Esophagus muscularis mucosa (tissue), 4 donors: Measurements from ENCODE around the gene PRSS8. TPM values are rescaled to one million over a fixed set of nuclear protein-coding genes. Genes with fewer than 3 reads are reported as not detected.
"Not testable (repeated sequence)": the region's sequence is repeated elsewhere in the genome, so short reads cannot be mapped to it uniquely, and the experiment has no call there.

ENCODE experiments used
- DNase-seq: peaks from one replicate; pipeline ENCODE4 v3.0.0-alpha.2; 2017; ENCODE audit errors: extremely low spot score
- H3K27ac ChIP-seq, 4 donors: fragments of 200-600 bp; sonication (generic); replicated peaks in 1 of 4; 1 replicate in 3 of 4; 2 replicates in 1 of 4; pipeline ENCODE4 v1.5.1; 2016 to 2019; ENCODE audit warnings: mild to moderate bottlenecking in 1 of 4
- H3K27me3 ChIP-seq, 4 donors: fragments of 200-600 bp; sonication (generic); one replicate each; pipeline versions ENCODE4 v1.5.1 to v1.6.0; 2016 to 2019
- H3K36me3 ChIP-seq, 4 donors: fragments of 200-600 bp; sonication (generic); one replicate each; pipeline ENCODE4 v1.5.1; 2016 to 2019
- H3K4me1 ChIP-seq, 4 donors: fragments of 200-600 bp; sonication (generic); one replicate each; pipeline ENCODE4 v1.5.1; 2016 to 2019
- H3K4me3 ChIP-seq, 4 donors: fragments of 200-600 bp; sonication (generic); 1 replicate in 2 of 4; 2 replicates in 2 of 4; pipeline ENCODE4 v1.5.1; 2016 to 2019; ENCODE audit warnings: mild to moderate bottlenecking in 4 of 4, moderate library complexity in 1 of 4
- H3K9me3 ChIP-seq, 4 donors: fragments of 200-600 bp; sonication (generic); 1 replicate in 3 of 4; 2 replicates in 1 of 4; pipeline ENCODE4 v1.5.1; 2016 to 2019
- EP300 ChIP-seq: sonication (generic); formaldehyde crosslinking; IDR thresholded peaks from one replicate; pipeline ENCODE4 v1.6.1; 2017; ENCODE audit warnings: antibody characterized with exemption
- POLR2A ChIP-seq: fragments of 450-650 bp; IDR thresholded peaks from one replicate; pipeline ENCODE4 v1.6.1; 2017; ENCODE audit warnings: antibody characterized with exemption, moderate library complexity, mild to moderate bottlenecking, low read depth
- POLR2AphosphoS5 ChIP-seq, 2 donors: sonication (generic); formaldehyde crosslinking; IDR thresholded peaks; one replicate each; pipeline ENCODE4 v1.6.1; 2017; ENCODE audit warnings: antibody characterized with exemption in 2 of 2
- WGBS: methylation state at CpG from one replicate; pipeline ENCODE4 v1.1.5; 2018; 5-methylcytosine and 5-hydroxymethylcytosine counted together
- intact Hi-C: fragments of 100-400 bp; cut with DNase I; formaldehyde crosslinking; loops from one replicate; pipeline ENCODE4 v1.15.1; 2023
- total RNA-seq, 4 donors: library from RNA; depleted of rRNA; stranded (reverse); fragments of >200 nt; gene quantifications; one replicate each; pipeline versions ENCODE4 v1.1.0 to v1.2.1, GENCODE V29; 2016
- TF ChIP-seq, protein P1 (sequence below), 3 experiments: fragments of 200-600 bp in 2 of 3; fragments of 450-650 bp in 1 of 3; sonication (generic) in 2 of 3; IDR thresholded peaks; one replicate each; pipeline ENCODE4 v1.5.1; 2017 to 2019; ENCODE audit warnings: antibody characterized with exemption in 3 of 3, mild to moderate bottlenecking in 2 of 3, moderate library complexity in 1 of 3

The PRSS8 gene
- total RNA-seq, 4 donors from 2014 or later = 0.34 TPM; not detected in 3

DNA sequence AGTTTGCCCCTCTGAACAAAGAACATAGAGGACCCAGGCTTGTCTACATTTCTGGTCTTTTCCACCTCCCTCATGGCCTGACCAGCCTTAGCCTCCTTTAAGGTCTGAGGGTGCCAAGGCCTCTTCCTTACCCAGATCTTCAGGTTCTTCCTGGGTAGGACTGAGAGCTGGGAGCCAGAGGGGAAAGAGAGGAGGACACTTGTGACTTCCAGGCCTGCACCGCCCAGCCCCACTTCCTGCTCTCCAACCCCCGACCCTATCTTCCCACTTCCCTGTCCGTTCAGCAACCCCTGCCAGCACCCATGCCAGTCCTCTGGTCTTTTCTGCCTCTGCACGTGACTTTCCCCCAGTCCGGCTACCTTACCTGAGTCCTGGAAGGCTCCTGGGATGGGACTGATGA, 13.8 kb upstream of the PRSS8 start:
- H3K27me3 ChIP-seq = peaks cover 0 to 45% (median 0%) of the 10 kb centered on the region in 4 donors
- peaks cover 0 to 6% (median 5%) of the 10 kb centered on the region in 4 donors for H3K4me1 ChIP-seq
- H3K9me3 ChIP-seq = no peaks in the 10 kb centered on the region
- intact Hi-C loops = no loop called here
- TF ChIP-seq, protein P1, sequence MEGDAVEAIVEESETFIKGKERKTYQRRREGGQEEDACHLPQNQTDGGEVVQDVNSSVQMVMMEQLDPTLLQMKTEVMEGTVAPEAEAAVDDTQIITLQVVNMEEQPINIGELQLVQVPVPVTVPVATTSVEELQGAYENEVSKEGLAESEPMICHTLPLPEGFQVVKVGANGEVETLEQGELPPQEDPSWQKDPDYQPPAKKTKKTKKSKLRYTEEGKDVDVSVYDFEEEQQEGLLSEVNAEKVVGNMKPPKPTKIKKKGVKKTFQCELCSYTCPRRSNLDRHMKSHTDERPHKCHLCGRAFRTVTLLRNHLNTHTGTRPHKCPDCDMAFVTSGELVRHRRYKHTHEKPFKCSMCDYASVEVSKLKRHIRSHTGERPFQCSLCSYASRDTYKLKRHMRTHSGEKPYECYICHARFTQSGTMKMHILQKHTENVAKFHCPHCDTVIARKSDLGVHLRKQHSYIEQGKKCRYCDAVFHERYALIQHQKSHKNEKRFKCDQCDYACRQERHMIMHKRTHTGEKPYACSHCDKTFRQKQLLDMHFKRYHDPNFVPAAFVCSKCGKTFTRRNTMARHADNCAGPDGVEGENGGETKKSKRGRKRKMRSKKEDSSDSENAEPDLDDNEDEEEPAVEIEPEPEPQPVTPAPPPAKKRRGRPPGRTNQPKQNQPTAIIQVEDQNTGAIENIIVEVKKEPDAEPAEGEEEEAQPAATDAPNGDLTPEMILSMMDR (IDR thresholded peaks at IDR 0.05) = no peak
- TF ChIP-seq POLR2A = no peak
- no peak for TF ChIP-seq EP300
- no peak for TF ChIP-seq POLR2AphosphoS5 (IDR thresholded peaks at IDR 0.05)
- no peak for DNase-seq
- no peaks in the 10 kb centered on the region for H3K36me3 ChIP-seq
- no peak overlapping the region for H3K4me3 ChIP-seq
- H3K27ac ChIP-seq = no peak overlapping the region
- 77% methylated on average over 5 of the region's 5 CpGs for WGBS

DNA sequence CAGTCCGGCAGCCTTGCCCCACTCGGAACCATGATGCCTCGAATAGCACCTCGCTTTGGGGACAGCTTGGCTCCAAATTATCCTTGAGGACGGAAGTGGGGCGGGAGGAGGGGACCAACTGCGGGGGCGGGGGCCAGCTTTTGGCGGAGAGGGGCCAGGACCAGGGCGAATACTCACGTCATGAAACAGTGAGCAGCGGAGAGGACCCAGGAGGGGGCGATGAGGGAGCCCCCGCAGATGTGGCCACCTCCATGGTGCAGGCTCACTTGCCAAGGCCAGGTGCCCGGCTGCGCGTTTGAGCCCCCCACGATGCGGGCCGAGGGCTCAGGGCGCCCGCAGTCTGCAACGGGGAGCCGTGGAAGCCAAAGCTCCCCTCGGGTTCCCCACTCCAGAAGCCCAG, 13.4 kb upstream of the PRSS8 start:
- Histone ChIP-seq H3K27ac (no peak overlapping the region), H3K4me1 (peaks cover 0 to 6% (median 5%) of the 10 kb centered on the region in 4 donors), H3K27me3 (peaks cover 0 to 45% (median 0%) of the 10 kb centered on the region in 4 donors), H3K4me3 (no peak overlapping the region), H3K9me3 (no peaks in the 10 kb centered on the region), H3K36me3 (no peaks in the 10 kb centered on the region)
- no peak for TF ChIP-seq POLR2A
- no peak for TF ChIP-seq POLR2AphosphoS5 (IDR thresholded peaks at IDR 0.05)
- TF ChIP-seq, protein P1 (IDR thresholded peaks at IDR 0.05) = no peak
- DNase-seq = no peak
- intact Hi-C loops = no loop called here
- 82% methylated on average over 24 of the region's 25 CpGs for WGBS

DNA sequence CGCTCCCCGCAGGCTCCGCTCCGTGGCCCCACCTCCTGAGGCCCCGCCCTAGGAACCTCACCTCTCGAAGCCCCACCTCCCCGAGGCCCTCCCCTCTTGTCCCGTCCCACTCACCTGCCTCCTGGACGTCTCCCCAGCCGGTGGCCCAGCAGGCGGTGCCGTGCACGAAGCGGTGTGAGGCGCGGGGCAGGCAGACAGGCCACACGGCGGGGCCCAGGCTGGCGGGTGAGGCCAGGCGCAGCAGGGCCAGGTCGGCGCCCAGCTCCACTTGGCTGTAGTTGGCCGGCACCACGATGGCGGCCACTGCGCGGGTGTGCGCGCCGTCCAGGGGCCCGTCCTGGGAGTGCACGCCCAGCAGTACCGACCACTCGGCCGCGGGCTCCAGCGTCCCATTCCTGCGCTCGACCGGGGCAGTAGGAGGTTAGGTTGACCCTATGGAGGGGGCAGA, 12.8 kb upstream of the PRSS8 start:
- TF ChIP-seq POLR2AphosphoS5 (IDR thresholded peaks at IDR 0.05) (no peak), EP300 (no peak), POLR2A (no peak)
- TF ChIP-seq, protein P1 (IDR thresholded peaks at IDR 0.05) = no peak
- no peak for DNase-seq
- no peaks in the 10 kb centered on the region for H3K36me3 ChIP-seq
- H3K27ac ChIP-seq = no peak overlapping the region
- H3K4me1 ChIP-seq = peaks cover 0 to 6% (median 5%) of the 10 kb centered on the region in 4 donors
- intact Hi-C loops = no loop called here
- 8% methylated on average over 5 of the region's 40 CpGs for WGBS
- H3K4me3 ChIP-seq = no peak overlapping the region
- H3K9me3 ChIP-seq = no peaks in the 10 kb centered on the region
- H3K27me3 ChIP-seq = peaks cover 0 to 45% (median 0%) of the 10 kb centered on the region in 4 donors

DNA sequence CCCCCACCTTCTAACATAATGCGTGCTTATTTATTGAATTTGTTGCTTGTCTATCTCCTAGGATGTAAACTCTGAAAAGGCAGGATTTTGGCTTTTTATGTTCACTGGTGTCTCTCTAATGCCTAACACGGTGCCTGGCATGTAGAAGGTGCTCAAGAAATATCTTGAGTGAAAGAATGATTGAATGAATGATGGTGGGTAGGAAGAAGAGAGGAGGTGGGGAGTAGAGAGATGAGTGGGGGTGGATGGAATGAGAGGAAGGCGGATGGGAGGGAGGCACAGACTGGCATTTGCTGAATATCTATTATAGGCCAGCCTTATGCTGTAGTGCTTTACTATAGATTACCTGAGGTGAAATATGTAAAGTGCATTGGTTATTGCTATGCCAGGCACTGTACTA, 12.0 kb upstream of the PRSS8 start:
- intact Hi-C loops = no loop called here
- H3K4me3 ChIP-seq = no peak overlapping the region
- H3K9me3 ChIP-seq = no peaks in the 10 kb centered on the region
- H3K27ac ChIP-seq = no peak overlapping the region
- no peak for TF ChIP-seq POLR2AphosphoS5 (IDR thresholded peaks at IDR 0.05)
- TF ChIP-seq, protein P1 (IDR thresholded peaks at IDR 0.05) = no peak
- H3K36me3 ChIP-seq = no peaks in the 10 kb centered on the region
- H3K27me3 ChIP-seq = peaks cover 0 to 38% (median 0%) of the 10 kb centered on the region in 4 donors
- H3K4me1 ChIP-seq = peaks cover 6 to 13% (median 12%) of the 10 kb centered on the region in 4 donors
- DNase-seq = no peak
- 93% methylated on average over 3 of the region's 3 CpGs for WGBS

DNA sequence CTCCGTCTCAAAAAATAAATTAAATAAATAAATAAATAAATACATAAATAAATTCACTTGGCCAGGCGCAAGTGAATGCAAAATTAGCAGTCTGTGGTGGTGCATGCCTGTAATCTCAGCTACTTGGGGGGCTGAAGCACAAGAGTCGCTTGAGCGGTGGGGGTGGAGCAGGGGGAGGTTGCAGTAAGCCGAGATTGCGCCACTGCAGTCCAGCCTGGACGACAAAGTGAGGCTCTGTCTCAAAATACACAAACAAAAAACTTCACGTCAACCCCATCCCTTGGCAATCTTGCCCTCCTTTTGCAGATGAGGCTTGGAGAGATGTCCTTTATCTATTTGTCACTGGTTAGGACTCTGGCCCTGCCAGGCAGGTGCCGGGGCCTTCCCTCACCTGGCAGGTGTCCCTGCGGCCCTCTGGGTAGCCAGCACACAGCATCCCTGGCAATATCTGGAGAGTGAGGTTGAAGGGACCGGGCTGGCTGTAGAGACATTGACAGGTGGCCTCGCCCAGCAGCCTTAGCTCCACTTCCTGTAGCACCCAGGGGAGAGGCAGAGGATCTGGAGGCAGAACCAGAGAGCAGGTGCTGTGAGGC, 10.0 kb upstream of the PRSS8 start:
- intact Hi-C loops = no loop called here

DNA sequence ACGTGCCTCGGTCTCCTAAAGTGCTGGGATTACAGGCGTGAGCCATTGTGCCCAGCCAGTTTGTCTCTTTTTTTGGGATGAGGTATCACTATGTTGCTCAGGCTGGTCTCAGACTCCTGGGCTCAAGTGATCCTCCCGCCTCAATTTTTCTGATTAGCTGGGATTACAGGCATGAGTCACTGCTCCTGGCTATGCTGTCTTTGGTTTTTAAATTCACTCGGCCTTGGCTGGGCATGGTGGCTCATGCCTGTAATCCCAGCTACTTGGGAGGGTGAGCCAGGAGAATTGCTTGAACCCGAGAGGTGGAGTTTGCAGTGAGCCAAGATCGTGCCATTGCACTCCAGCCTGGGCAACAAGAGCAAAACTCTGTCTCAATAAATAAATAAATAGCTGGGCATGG, 8.9 kb upstream of the PRSS8 start:
- not testable (repeated sequence) for DNase-seq, H3K36me3 ChIP-seq, H3K9me3 ChIP-seq, H3K27ac ChIP-seq, H3K4me3 ChIP-seq
- H3K4me1 ChIP-seq = peaks cover 14 to 31% (median 26%) of the 10 kb centered on the region in 4 donors
- 82% methylated on average over 7 of the region's 7 CpGs for WGBS
- H3K27me3 ChIP-seq = peaks cover 0 to 26% (median 0%) of the 10 kb centered on the region in 4 donors
- intact Hi-C loops = loop anchor here (5.0 kb wide), 2 partner anchors 37 to 157 kb away; partner anchors contain the start of genes BCKDK and HSD3B7

More for the DNA sequence above, 10.0 kb upstream of the PRSS8 start:
- WGBS = 70% methylated on average over 10 of the region's 12 CpGs
- no peaks in the 10 kb centered on the region for H3K9me3 ChIP-seq
- no peaks in the 10 kb centered on the region for H3K36me3 ChIP-seq
- H3K27me3 ChIP-seq = peaks cover 0 to 36% (median 0%) of the 10 kb centered on the region in 4 donors
- no peak overlapping the region for H3K27ac ChIP-seq
- DNase-seq = no peak
- peaks cover 14 to 29% (median 26%) of the 10 kb centered on the region in 4 donors for H3K4me1 ChIP-seq
- H3K4me3 ChIP-seq = no peak overlapping the region
- TF ChIP-seq EP300 (no peak), POLR2AphosphoS5 (IDR thresholded peaks at IDR 0.05) (no peak), POLR2A (no peak)
- TF ChIP-seq, protein P1 (IDR thresholded peaks at IDR 0.05) = no peak
